ENCODE measurements around the gene NEU1. TPM values are rescaled to one million over a fixed set of nuclear protein-coding genes. Genes with fewer than 3 reads are reported as not detected.
A peak's percentile ranks its signal among the peaks of the same experiment; 100 is the strongest.

Gene NEU1
- total and polyA plus RNA-seq, 2 experiments from 2014 or later: 388 to 402 TPM

GRCh38 chr6:31851485-31851832 lies 11.2 kb downstream of the NEU1 start:
- no peak overlapping the region for H3K4me3 ChIP-seq
- TF ChIP-seq EZH2 (IDR thresholded peaks at IDR 0.05; ENCODE audit: borderline replicate concordance): no peak
- no peak for TF ChIP-seq CTCF (IDR thresholded peaks at IDR 0.05; ENCODE audit: poor library complexity)
- no peak for TF ChIP-seq EZH2phosphoT487 (IDR thresholded peaks at IDR 0.05; ENCODE audit: low read depth, severe bottlenecking, unreplicated experiment)
- H3K9me2 ChIP-seq (replicated peaks; ENCODE audit: insufficient read depth): no peaks in the 10 kb centered on the region
- peak overlapping the region; percentile 96 for H3K27ac ChIP-seq
- no peaks in the 10 kb centered on the region for H3K27me3 ChIP-seq
- WGBS (ENCODE audit: low lambda C conversion rate, missing lambda C conversion rate): 59% methylated on average over 2 of the region's 2 CpGs
- H3K9me3 ChIP-seq (ENCODE audit: low read depth): no peaks in the 10 kb centered on the region
- no peaks in the 10 kb centered on the region for H3K79me2 ChIP-seq
- no peak for DNase-seq (ENCODE audit: low spot score)
- H4K20me1 ChIP-seq (ENCODE audit: insufficient read depth, poor library complexity, severe bottlenecking): no peaks in the 10 kb centered on the region
- H3K4me2 ChIP-seq: peak overlapping the region; percentile 35
- peaks cover 8% of the 10 kb centered on the region for H3K4me1 ChIP-seq (ENCODE audit: insufficient read depth)
- no peaks in the 10 kb centered on the region for H3K36me3 ChIP-seq (replicated peaks; ENCODE audit: insufficient read depth, low read depth)
- H2AFZ ChIP-seq: no peak overlapping the region

GRCh38 chr6:31850765-31851484 lies 11.7 kb downstream of the NEU1 start:
- no peaks in the 10 kb centered on the region for H3K9me3 ChIP-seq (ENCODE audit: low read depth)
- H3K79me2 ChIP-seq: no peaks in the 10 kb centered on the region
- DNase-seq (ENCODE audit: low spot score): no peak
- H3K36me3 ChIP-seq (replicated peaks; ENCODE audit: insufficient read depth, low read depth): no peaks in the 10 kb centered on the region
- no peaks in the 10 kb centered on the region for H4K20me1 ChIP-seq (ENCODE audit: insufficient read depth, poor library complexity, severe bottlenecking)
- no peak for TF ChIP-seq CTCF (IDR thresholded peaks at IDR 0.05; ENCODE audit: poor library complexity)
- TF ChIP-seq EZH2 (IDR thresholded peaks at IDR 0.05; ENCODE audit: borderline replicate concordance): no peak
- TF ChIP-seq EZH2phosphoT487 (IDR thresholded peaks at IDR 0.05; ENCODE audit: low read depth, severe bottlenecking, unreplicated experiment): no peak
- no peak overlapping the region for H2AFZ ChIP-seq
- H3K9me2 ChIP-seq (replicated peaks; ENCODE audit: insufficient read depth): no peaks in the 10 kb centered on the region
- H3K4me2 ChIP-seq: no peak overlapping the region
- WGBS (ENCODE audit: low lambda C conversion rate, missing lambda C conversion rate): 97% methylated on average over 2 of the region's 2 CpGs
- peaks cover 8% of the 10 kb centered on the region for H3K4me1 ChIP-seq (ENCODE audit: insufficient read depth)
- H3K27ac ChIP-seq: peak overlapping the region; percentile 96
- no peak overlapping the region for H3K4me3 ChIP-seq
- H3K27me3 ChIP-seq: no peaks in the 10 kb centered on the region

GRCh38 chr6:31847276-31847978 lies 15.2 kb downstream of the NEU1 start:
- WGBS (ENCODE audit: low lambda C conversion rate, missing lambda C conversion rate): 83% methylated on average over 2 of the region's 2 CpGs
- Histone ChIP-seq H3K4me3 (no peak overlapping the region), H2AFZ (no peak overlapping the region), H3K9me2 (replicated peaks; ENCODE audit: insufficient read depth) (no peaks in the 10 kb centered on the region), H3K36me3 (replicated peaks; ENCODE audit: insufficient read depth, low read depth) (no peaks in the 10 kb centered on the region), H3K27me3 (no peaks in the 10 kb centered on the region), H4K20me1 (ENCODE audit: insufficient read depth, poor library complexity, severe bottlenecking) (no peaks in the 10 kb centered on the region), H3K9me3 (ENCODE audit: low read depth) (no peaks in the 10 kb centered on the region), H3K79me2 (no peaks in the 10 kb centered on the region), H3K4me1 (ENCODE audit: insufficient read depth) (peaks cover 8% of the 10 kb centered on the region), H3K27ac (peak overlapping the region; percentile 82), H3K4me2 (no peak overlapping the region)
- peak; percentile 54 for DNase-seq (ENCODE audit: low spot score)
- TF ChIP-seq CTCF (IDR thresholded peaks at IDR 0.05; ENCODE audit: poor library complexity) (no peak), EZH2 (IDR thresholded peaks at IDR 0.05; ENCODE audit: borderline replicate concordance) (no peak), EZH2phosphoT487 (IDR thresholded peaks at IDR 0.05; ENCODE audit: low read depth, severe bottlenecking, unreplicated experiment) (no peak)

Data from hepatocyte (in vitro differentiated cells).